ENCODE data around the gene COL12A1. TPM values are rescaled to one million over a fixed set of nuclear protein-coding genes. Genes with fewer than 3 reads are reported as not detected.

The COL12A1 gene
- total RNA-seq, 1 experiment from 2014 or later, result 0.96 TPM

DNA sequence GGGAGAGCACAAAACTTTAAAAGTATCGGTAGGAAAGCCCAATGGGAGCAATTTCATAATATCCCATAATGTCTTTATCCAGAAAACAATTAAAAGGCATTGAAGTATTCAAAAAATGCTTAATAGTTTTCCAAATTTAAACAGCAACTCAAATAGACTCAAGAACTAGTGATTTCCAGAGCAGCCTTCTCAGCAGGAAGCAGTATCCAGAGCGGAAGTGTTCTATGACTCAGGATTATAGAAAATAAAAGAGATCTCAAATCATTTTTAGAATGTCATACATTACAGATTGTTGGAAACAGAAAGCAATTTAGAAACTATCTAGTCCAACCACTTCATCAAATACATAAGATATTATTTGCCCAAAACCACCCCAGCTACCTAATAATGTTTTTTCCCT lies 79.3 kb downstream of the COL12A1 start:
- no peaks in the 10 kb centered on the region for H3K4me1 ChIP-seq (ENCODE audit: insufficient read depth, low read length)
- H3K79me2 ChIP-seq (ENCODE audit: insufficient read depth, low read length), result no peaks in the 10 kb centered on the region
- no peaks in the 10 kb centered on the region for H3K9me3 ChIP-seq (ENCODE audit: control insufficient read depth, low read depth, low read length)
- Mint-ChIP-seq H3K4me1 (no peaks in the 10 kb centered on the region), H3K27me3 (ENCODE audit: low read depth) (no peaks in the 10 kb centered on the region), H3K36me3 (ENCODE audit: insufficient read depth in 1 of 3, low read depth in 3 of 3) (no peaks in the 10 kb centered on the region), H3K4me3 (no peak overlapping the region), H3K9me3 (no peaks in the 10 kb centered on the region), H3K27ac (no peak overlapping the region)
- no CpG with 5 or more reads among the region's 2 CpGs for WGBS (ENCODE audit: extremely low coverage, insufficient read length, low lambda C conversion rate)
- no peak overlapping the region for H3K27ac ChIP-seq (ENCODE audit: insufficient read length, low read depth, low read length)
- no peak overlapping the region for H2AK5ac ChIP-seq (ENCODE audit: insufficient read length, low read length)
- no peaks in the 10 kb centered on the region for H3K79me1 ChIP-seq (ENCODE audit: insufficient read depth, low read depth, low read length, poor library complexity, severe bottlenecking)
- no peak overlapping the region for H2BK5ac ChIP-seq (ENCODE audit: insufficient read length, low read length)
- no peak overlapping the region for H2BK20ac ChIP-seq (ENCODE audit: low read depth, low read length, poor library complexity, severe bottlenecking)
- no peak overlapping the region for H2BK15ac ChIP-seq (ENCODE audit: low read depth, low read length)
- H3K4ac ChIP-seq (ENCODE audit: low read depth, low read length), result no peak overlapping the region
- H3K56ac ChIP-seq (ENCODE audit: insufficient read length, low read depth, low read length), result no peak overlapping the region
- TF ChIP-seq CTCF (conservative IDR thresholded peaks at IDR 0.05), result no peak
- H3K23me2 ChIP-seq (ENCODE audit: insufficient read length, low read depth, low read length, poor library complexity, severe bottlenecking), result no peaks in the 10 kb centered on the region
- no peaks in the 10 kb centered on the region for H4K20me1 ChIP-seq (ENCODE audit: control insufficient read depth, insufficient read depth, insufficient read length)
- H3K23ac ChIP-seq (ENCODE audit: insufficient read length, low read depth, low read length), result no peak overlapping the region
- H4K91ac ChIP-seq (ENCODE audit: insufficient read length, low read depth, low read length), result no peak overlapping the region
- no peak overlapping the region for H3K14ac ChIP-seq (ENCODE audit: insufficient read depth, low read length)
- H4K8ac ChIP-seq (replicated peaks; ENCODE audit: insufficient read length, low read depth, low read length), result no peak overlapping the region
- H3T11ph ChIP-seq (ENCODE audit: low read length), result no peak overlapping the region
- H4K5ac ChIP-seq (ENCODE audit: insufficient read length, low read depth, low read length), result no peak overlapping the region
- no peak overlapping the region for H3K18ac ChIP-seq (ENCODE audit: insufficient read length, low read depth, low read length)
- H3K27me3 ChIP-seq (ENCODE audit: insufficient read depth, low read length), result no peaks in the 10 kb centered on the region
- DNase-seq, result no peak
- no peak overlapping the region for H2BK12ac ChIP-seq (ENCODE audit: insufficient read length, low read depth, low read length)
- no peak overlapping the region for H2AFZ ChIP-seq (ENCODE audit: low read length)
- H3K4me2 ChIP-seq (ENCODE audit: insufficient read depth, insufficient read length, low read length), result no peak overlapping the region
- no peak overlapping the region for H3K9ac ChIP-seq (ENCODE audit: extremely low read depth, insufficient read length, low read length)
- H2BK120ac ChIP-seq (ENCODE audit: low read depth, low read length, poor library complexity, severe bottlenecking), result no peak overlapping the region

All from H9 (cell line).